H1 (cell line): ENCODE data around the gene C20orf141. TPM values are rescaled to one million over a fixed set of nuclear protein-coding genes. Genes with fewer than 3 reads are reported as not detected.

Experiments used
- CTCF ChIA-PET: fragments of 300-600 bp; sonication (Branson Sonifier 250); formaldehyde crosslinking; loops from one replicate; lab custom pipeline; 2021; ENCODE audit not compliant: partially characterized antibody; lab: Charles Lee
- POLR2A ChIA-PET: fragments of 300-600 bp; sonication (Branson Sonifier 250); formaldehyde crosslinking; loops from one replicate; lab custom pipeline; 2021; ENCODE audit warnings: inconsistent platforms; ENCODE audit not compliant: partially characterized antibody; lab: Charles Lee
- DNase-seq, 2 experiments: peaks; one replicate each; pipeline versions ENCODE4 v3.0.0 to v3.0.0-alpha.2; 2010 to 2022; ENCODE audit warnings: low spot score in 2 of 2, low read depth in 1 of 2, mixed read lengths in 1 of 2
- FAIRE-seq: peaks from 2 replicates; lab custom pipeline; 2011; peaks lifted over from hg19 to GRCh38; lab: Jason Lieb, UNC
- H2AFZ ChIP-seq: 2 replicates; pipeline ENCODE4 v1.8.1; 2012; ENCODE audit warnings: low read length, inconsistent platforms
- H2AK5ac ChIP-seq: 2 replicates; pipeline ENCODE4 v1.6.1; 2013; ENCODE audit warnings: low read depth, low read length
- H2BK120ac ChIP-seq: replicated peaks from 2 replicates; pipeline ENCODE3; 2013; ENCODE audit warnings: low read depth, low read length, inconsistent platforms
- H2BK12ac ChIP-seq: 2 replicates; pipeline ENCODE4 v1.6.1; 2013; ENCODE audit warnings: low read depth, low read length
- H2BK15ac ChIP-seq: 2 replicates; pipeline ENCODE4 v1.6.1; 2013; ENCODE audit warnings: low read length
- H2BK20ac ChIP-seq: 2 replicates; pipeline ENCODE4 v1.6.1; 2013; ENCODE audit warnings: low read length
- H2BK5ac ChIP-seq: 2 replicates; pipeline ENCODE4 v1.6.1; 2013; ENCODE audit warnings: low read depth, low read length
- H3K14ac ChIP-seq: 2 replicates; pipeline ENCODE4 v1.6.1; 2013; ENCODE audit warnings: inconsistent platforms; ENCODE audit not compliant: insufficient read length
- H3K18ac ChIP-seq: 2 replicates; pipeline ENCODE4 v1.6.1; 2013; ENCODE audit warnings: low read length; ENCODE audit errors: extremely low read depth
- H3K23ac ChIP-seq: 2 replicates; pipeline ENCODE4 v1.6.1; 2013; ENCODE audit warnings: inconsistent platforms; ENCODE audit not compliant: insufficient read length
- H3K23me2 ChIP-seq: 2 replicates; pipeline ENCODE4 v1.6.1; 2013; ENCODE audit warnings: low read depth, low read length
- H3K27ac ChIP-seq: 2 replicates; pipeline ENCODE4 v1.6.1; 2011; ENCODE audit warnings: low read depth, low read length, inconsistent platforms
- H3K27me3 ChIP-seq, 4 experiments: replicated peaks in 1 of 4; 1 replicate in 1 of 4; 2 replicates in 3 of 4; pipeline versions ENCODE4 v1.6.1 to v1.8.1; 2011 to 2013; ENCODE audit warnings: low read length in 3 of 4, mild to moderate bottlenecking in 3 of 4, inconsistent platforms in 2 of 4, mixed read lengths in 2 of 4, moderate library complexity in 1 of 4; ENCODE audit not compliant: control insufficient read depth in 3 of 4, insufficient read depth in 3 of 4; ENCODE audit errors: extremely low read depth in 1 of 4
- H3K36me3 ChIP-seq, 4 experiments: 2 replicates each; pipeline versions ENCODE4 v1.6.1 to v1.8.1; 2011 to 2013; ENCODE audit warnings: mild to moderate bottlenecking in 4 of 4, low read length in 3 of 4, moderate library complexity in 2 of 4, control low read depth in 1 of 4, inconsistent platforms in 1 of 4; ENCODE audit not compliant: insufficient read depth in 4 of 4, control insufficient read depth in 2 of 4
- H3K4ac ChIP-seq: replicated peaks from 2 replicates; pipeline ENCODE3; 2013; ENCODE audit warnings: low read length, low read depth, mixed read lengths, inconsistent platforms; ENCODE audit not compliant: insufficient read length
- H3K4me1 ChIP-seq, 4 experiments: replicated peaks in 1 of 4; 1 replicate in 1 of 4; 2 replicates in 3 of 4; pipeline versions ENCODE4 v1.6.1 to v1.8.1; 2011 to 2013; ENCODE audit warnings: low read length in 3 of 4, inconsistent platforms in 2 of 4, mixed read lengths in 1 of 4; ENCODE audit not compliant: insufficient read depth in 4 of 4, control insufficient read depth in 3 of 4
- H3K4me2 ChIP-seq, 2 experiments: 2 replicates each; pipeline versions ENCODE4 v1.6.1 to v1.8.1; 2011 to 2013; ENCODE audit warnings: low read depth in 2 of 2, low read length in 2 of 2, control low read depth in 1 of 2, inconsistent platforms in 1 of 2, mild to moderate bottlenecking in 1 of 2; ENCODE audit not compliant: insufficient read depth in 1 of 2
- H3K4me3 ChIP-seq, 4 experiments: fragments of 200-600, 300-600 bp in 1 of 4; sonication (generic), shearing (Covaris generic), sonication (Bioruptor Twin) in 1 of 4; 2 replicates each; pipeline versions ENCODE4 v1.5.1 to v1.8.1; 2011 to 2016; ENCODE audit warnings: low read length in 4 of 4, low read depth in 3 of 4, control low read depth in 2 of 4, inconsistent platforms in 2 of 4, mild to moderate bottlenecking in 2 of 4, mixed read lengths in 1 of 4, moderate library complexity in 1 of 4; ENCODE audit not compliant: insufficient read depth in 2 of 4; ENCODE audit errors: extremely low read depth in 1 of 4
- H3K56ac ChIP-seq: replicated peaks from 2 replicates; pipeline ENCODE3; 2013; ENCODE audit warnings: low read depth, mild to moderate bottlenecking, mixed read lengths, low read length, inconsistent platforms; ENCODE audit not compliant: insufficient read length
- H3K79me1 ChIP-seq: 2 replicates; pipeline ENCODE4 v1.6.1; 2013; ENCODE audit warnings: low read depth, low read length, control low read depth
- H3K79me2 ChIP-seq, 2 experiments: 2 replicates each; pipeline versions ENCODE4 v1.6.1 to v1.8.1; 2012 to 2013; ENCODE audit warnings: low read length in 2 of 2, mild to moderate bottlenecking in 2 of 2, inconsistent platforms in 1 of 2; ENCODE audit not compliant: insufficient read depth in 2 of 2, control insufficient read depth in 1 of 2
- H3K9ac ChIP-seq, 4 experiments: replicated peaks in 1 of 4; 1 replicate in 1 of 4; 2 replicates in 3 of 4; pipeline versions ENCODE4 v1.6.1 to v1.8.1; 2011 to 2013; ENCODE audit warnings: low read depth in 3 of 4, low read length in 3 of 4, control low read depth in 2 of 4, mild to moderate bottlenecking in 2 of 4, moderate library complexity in 2 of 4, inconsistent platforms in 1 of 4; ENCODE audit errors: extremely low read depth in 1 of 4
- H3K9me3 ChIP-seq, 2 experiments: 2 replicates each; pipeline versions ENCODE4 v1.6.1 to v1.8.1; 2012 to 2013; ENCODE audit warnings: mild to moderate bottlenecking in 2 of 2, moderate library complexity in 2 of 2, control low read depth in 1 of 2, inconsistent platforms in 1 of 2, low read depth in 1 of 2, low read length in 1 of 2, mixed read lengths in 1 of 2; ENCODE audit not compliant: insufficient read depth in 2 of 2
- H4K20me1 ChIP-seq, 2 experiments: replicated peaks in 1 of 2; 2 replicates each; pipeline versions ENCODE3 to v1.8.1; 2011 to 2013; ENCODE audit warnings: inconsistent platforms in 2 of 2, low read length in 2 of 2, mild to moderate bottlenecking in 1 of 2; ENCODE audit not compliant: insufficient read depth in 2 of 2, control insufficient read depth in 1 of 2
- H4K5ac ChIP-seq: 2 replicates; pipeline ENCODE4 v1.6.1; 2013; ENCODE audit warnings: low read length, low read depth, mixed read lengths, inconsistent platforms; ENCODE audit not compliant: insufficient read length
- H4K8ac ChIP-seq: 2 replicates; pipeline ENCODE4 v1.8.0; 2013; ENCODE audit warnings: mild to moderate bottlenecking, moderate library complexity, low read length, inconsistent platforms; ENCODE audit not compliant: insufficient read depth; ENCODE audit errors: extremely low read depth
- H4K91ac ChIP-seq: replicated peaks from 2 replicates; pipeline ENCODE3; 2013; ENCODE audit warnings: low read length, mixed read lengths, inconsistent platforms; ENCODE audit not compliant: insufficient read length
- CBX5 ChIP-seq: fragments of 300-800, 300-1000 bp; sonication (generic); IDR thresholded peaks from 2 replicates; pipeline ENCODE4 v1.7.1; 2016; ENCODE audit warnings: antibody characterized with exemption, low read length, low read depth
- RFX5 ChIP-seq: IDR thresholded peaks from 2 replicates; pipeline ENCODE4 v1.6.1; 2011; ENCODE audit warnings: low read depth, low read length, improper control_type of control experiment, borderline replicate concordance
- SIN3A ChIP-seq, 2 experiments: IDR thresholded peaks in 1 of 2; conservative IDR thresholded peaks in 1 of 2; 2 replicates each; pipeline ENCODE4 v1.6.1; 2011 to 2012; ENCODE audit warnings: low read length in 2 of 2, improper control_type of control experiment in 1 of 2, low read depth in 1 of 2, mild to moderate bottlenecking in 1 of 2
- WGBS, 2 experiments: shearing (Covaris generic) in 1 of 2; methylation state at CpG; one replicate each; pipeline versions ENCODE4 v1.1.6 to v1.1.7; 2013 to 2015; ENCODE audit warnings: low lambda C conversion rate in 2 of 2, mixed read lengths in 2 of 2, inconsistent platforms in 1 of 2, low coverage in 1 of 2, missing lambda C conversion rate in 1 of 2; ENCODE audit not compliant: insufficient replicate concordance in 2 of 2, insufficient coverage in 1 of 2, insufficient read length in 1 of 2; ENCODE audit errors: extremely low coverage in 1 of 2, missing lambda C conversion rate in 1 of 2; 5-methylcytosine and 5-hydroxymethylcytosine counted together
- polyA plus RNA-seq, 7 experiments: library from polyadenylated mRNA; depleted of rRNA in 3 of 7; stranded (reverse) in 5 of 7; unstranded in 2 of 7; fragments of >200 nt in 5 of 7; fragments of 200-250 nt in 2 of 7; gene quantifications; 1 replicate in 5 of 7; 2 replicates in 1 of 7; 4 replicates in 1 of 7; pipeline versions ENCODE4 v1.2.1 to v1.2.3, GENCODE V29; 2011 to 2013; ENCODE audit warnings: missing spikeins in 2 of 7, mixed read lengths in 2 of 7
- total RNA-seq: library from RNA; stranded (reverse); fragmentation: NEBNext Ultra II Directional; extraction: Animal tissue kit (Norgen Biotek cat#: 25700); gene quantifications from 2 replicates; pipeline ENCODE4 v1.2.1, GENCODE V29; 2021

The C20orf141 gene
- total and polyA plus RNA-seq, 2 of the 8 experiments (the other 6 are each of a cell fraction or from before 2014, with no cell fraction given), result not detected

GRCh38 chr20:2798095-2798805, 16.5 kb upstream of the C20orf141 start:
- Histone ChIP-seq H3K9ac (no peak overlapping the region), H3K4ac (no peak overlapping the region), H2AK5ac (no peak overlapping the region), H3K4me1 (peaks cover 0 to 21% (median 6%) of the 10 kb centered on the region in 4 experiments; a peak in 6 of 7 replicates), H3K79me2 (no peaks in the 10 kb centered on the region), H4K5ac (no peak overlapping the region), H3K4me2 (no peak overlapping the region), H3K23ac (no peak overlapping the region), H3K27ac (no peak overlapping the region), H3K18ac (no peak overlapping the region), H3K14ac (no peak overlapping the region), H2BK5ac (no peak overlapping the region), H2BK15ac (no peak overlapping the region), H4K8ac (no peak overlapping the region), H3K79me1 (no peaks in the 10 kb centered on the region; the same call in 1 of the 2 replicates), H2AFZ (no peak overlapping the region), H3K4me3 (no peak overlapping the region), H3K36me3 (peaks cover 11 to 35% (median 20%) of the 10 kb centered on the region in 4 experiments; a peak in 6 of 8 replicates), H4K91ac (no peak overlapping the region), H2BK12ac (no peak overlapping the region), H3K27me3 (peaks cover 7 to 24% (median 24%) of the 10 kb centered on the region in 4 experiments), H2BK120ac (no peak overlapping the region), H4K20me1 (peaks cover 0 to 12% of the 10 kb centered on the region in 2 experiments), H3K9me3 (no peaks in the 10 kb centered on the region), H2BK20ac (no peak overlapping the region), H3K56ac (no peak overlapping the region), H3K23me2 (peaks cover 13% of the 10 kb centered on the region)
- CTCF ChIA-PET, result interaction anchor here (0.6 to 1.8 kb wide), 10 partner anchors 12 to 203 kb away, joined by 3 to 7 read pairs (median 4); partner anchors contain the start of gene C20orf141
- WGBS, 2 experiments, result 90% methylated on average over 12 of the region's 19 CpGs; no CpG with 5 or more reads in 1 of the 2 experiments
- no peak for FAIRE-seq
- POLR2A ChIA-PET, result interaction anchor here (1.1 to 2.3 kb wide), 2 partner anchors 9 to 24 kb away, joined by 3 to 14 read pairs; no protein-coding TSS in a partner anchor
- no peak for DNase-seq
- TF ChIP-seq RFX5 (no peak), CBX5 (no peak), SIN3A (conservative IDR thresholded peaks at IDR 0.05 in 1 of 2, IDR thresholded peaks at IDR 0.05 in 1 of 2; ENCODE audit: low read depth in 1 of 2, low read length in 2 of 2) (no peak)
